ENCODE measurements around the gene CNOT1.

DNA sequence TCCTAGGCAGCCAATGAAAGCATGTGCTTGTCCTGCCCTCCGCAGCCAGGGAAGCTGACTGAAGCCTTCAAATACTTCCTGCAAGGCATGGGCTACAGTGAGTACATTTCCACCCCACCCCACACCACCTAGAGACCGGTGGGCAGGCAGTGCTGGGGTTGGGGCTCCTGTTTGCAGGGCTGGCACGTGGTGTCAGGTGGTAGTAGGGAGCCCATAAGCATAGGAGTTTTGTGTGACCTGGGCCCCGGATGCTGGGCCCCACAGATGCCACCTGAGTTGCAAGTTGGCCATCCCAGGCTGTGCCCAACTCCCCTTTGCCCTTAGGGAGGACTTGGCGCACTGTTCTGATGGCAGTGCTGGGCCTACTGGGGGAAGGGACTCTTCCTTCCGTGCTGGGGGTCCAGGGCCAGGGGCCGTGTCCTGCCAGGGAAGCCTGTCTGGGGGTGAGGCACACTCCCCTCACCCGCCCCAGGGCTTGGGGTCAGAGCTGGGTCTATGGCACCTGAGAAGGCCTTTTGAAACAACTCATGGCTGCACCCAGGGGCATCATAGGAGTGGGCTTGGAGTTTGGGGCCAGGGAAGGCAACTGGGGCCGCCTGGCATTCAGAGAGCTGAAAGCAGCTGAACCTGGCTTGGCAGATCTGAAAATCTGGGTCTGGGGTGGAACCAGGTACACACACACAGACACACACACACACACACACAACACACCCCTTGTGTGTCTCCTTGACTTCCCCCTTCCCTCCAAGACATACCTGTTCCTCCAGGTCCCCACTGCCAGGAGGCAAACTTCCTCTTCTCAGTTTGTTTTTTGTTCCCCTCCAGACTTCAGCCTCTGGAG lies 120.2 kb downstream of the CNOT1 start:
- TF ChIP-seq, protein P1, sequence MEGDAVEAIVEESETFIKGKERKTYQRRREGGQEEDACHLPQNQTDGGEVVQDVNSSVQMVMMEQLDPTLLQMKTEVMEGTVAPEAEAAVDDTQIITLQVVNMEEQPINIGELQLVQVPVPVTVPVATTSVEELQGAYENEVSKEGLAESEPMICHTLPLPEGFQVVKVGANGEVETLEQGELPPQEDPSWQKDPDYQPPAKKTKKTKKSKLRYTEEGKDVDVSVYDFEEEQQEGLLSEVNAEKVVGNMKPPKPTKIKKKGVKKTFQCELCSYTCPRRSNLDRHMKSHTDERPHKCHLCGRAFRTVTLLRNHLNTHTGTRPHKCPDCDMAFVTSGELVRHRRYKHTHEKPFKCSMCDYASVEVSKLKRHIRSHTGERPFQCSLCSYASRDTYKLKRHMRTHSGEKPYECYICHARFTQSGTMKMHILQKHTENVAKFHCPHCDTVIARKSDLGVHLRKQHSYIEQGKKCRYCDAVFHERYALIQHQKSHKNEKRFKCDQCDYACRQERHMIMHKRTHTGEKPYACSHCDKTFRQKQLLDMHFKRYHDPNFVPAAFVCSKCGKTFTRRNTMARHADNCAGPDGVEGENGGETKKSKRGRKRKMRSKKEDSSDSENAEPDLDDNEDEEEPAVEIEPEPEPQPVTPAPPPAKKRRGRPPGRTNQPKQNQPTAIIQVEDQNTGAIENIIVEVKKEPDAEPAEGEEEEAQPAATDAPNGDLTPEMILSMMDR (conservative IDR thresholded peaks at IDR 0.05; ENCODE audit: low read length), result no peak
- TF ChIP-seq EZH2phosphoT487 (IDR thresholded peaks at IDR 0.05; ENCODE audit: borderline replicate concordance), result no peak

Data from Loucy (cell line).